ENCODE measurements around the gene GOLGA2.

DNA sequence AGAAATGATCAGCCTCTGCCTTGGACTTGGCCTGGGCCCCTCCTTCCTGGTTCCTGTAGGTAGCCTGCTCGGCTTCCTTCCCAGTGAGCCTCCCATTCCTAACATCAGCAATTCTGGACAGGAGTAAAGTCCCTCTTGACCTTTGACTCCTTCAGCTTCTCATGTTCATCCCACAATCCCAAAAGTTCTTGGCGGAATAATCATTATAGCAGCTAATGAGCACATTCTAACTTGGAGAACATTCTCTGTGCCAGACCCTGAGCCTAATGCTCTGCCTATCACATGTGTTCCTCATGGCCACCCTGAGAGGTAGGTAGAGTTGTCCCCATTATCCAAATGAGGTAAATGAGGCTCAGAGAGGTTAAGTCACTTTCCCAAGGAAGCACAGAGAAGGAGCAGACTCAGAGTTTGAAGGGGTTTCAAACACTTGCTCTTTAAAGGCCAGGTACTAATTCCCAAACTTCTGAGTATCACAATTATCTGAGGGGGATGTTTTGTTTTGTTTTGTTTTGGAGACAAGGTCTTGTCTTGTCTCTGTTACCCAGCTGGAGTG lies 21.5 kb upstream of the GOLGA2 start:
- TF ChIP-seq EZH2 (IDR thresholded peaks at IDR 0.05; ENCODE audit: low read length, unreplicated experiment): no peak
- TF ChIP-seq, protein P1, sequence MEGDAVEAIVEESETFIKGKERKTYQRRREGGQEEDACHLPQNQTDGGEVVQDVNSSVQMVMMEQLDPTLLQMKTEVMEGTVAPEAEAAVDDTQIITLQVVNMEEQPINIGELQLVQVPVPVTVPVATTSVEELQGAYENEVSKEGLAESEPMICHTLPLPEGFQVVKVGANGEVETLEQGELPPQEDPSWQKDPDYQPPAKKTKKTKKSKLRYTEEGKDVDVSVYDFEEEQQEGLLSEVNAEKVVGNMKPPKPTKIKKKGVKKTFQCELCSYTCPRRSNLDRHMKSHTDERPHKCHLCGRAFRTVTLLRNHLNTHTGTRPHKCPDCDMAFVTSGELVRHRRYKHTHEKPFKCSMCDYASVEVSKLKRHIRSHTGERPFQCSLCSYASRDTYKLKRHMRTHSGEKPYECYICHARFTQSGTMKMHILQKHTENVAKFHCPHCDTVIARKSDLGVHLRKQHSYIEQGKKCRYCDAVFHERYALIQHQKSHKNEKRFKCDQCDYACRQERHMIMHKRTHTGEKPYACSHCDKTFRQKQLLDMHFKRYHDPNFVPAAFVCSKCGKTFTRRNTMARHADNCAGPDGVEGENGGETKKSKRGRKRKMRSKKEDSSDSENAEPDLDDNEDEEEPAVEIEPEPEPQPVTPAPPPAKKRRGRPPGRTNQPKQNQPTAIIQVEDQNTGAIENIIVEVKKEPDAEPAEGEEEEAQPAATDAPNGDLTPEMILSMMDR (conservative IDR thresholded peaks at IDR 0.05; ENCODE audit: low read depth, low read length): no peak

All from PC-3 (cell line).